Measurements from ENCODE around the gene AURKAIP1. TPM values are rescaled to one million over a fixed set of nuclear protein-coding genes. Genes with fewer than 3 reads are reported as not detected.

The AURKAIP1 gene
- total and polyA plus RNA-seq, 2 donors: 20.7 to 158 TPM

DNA sequence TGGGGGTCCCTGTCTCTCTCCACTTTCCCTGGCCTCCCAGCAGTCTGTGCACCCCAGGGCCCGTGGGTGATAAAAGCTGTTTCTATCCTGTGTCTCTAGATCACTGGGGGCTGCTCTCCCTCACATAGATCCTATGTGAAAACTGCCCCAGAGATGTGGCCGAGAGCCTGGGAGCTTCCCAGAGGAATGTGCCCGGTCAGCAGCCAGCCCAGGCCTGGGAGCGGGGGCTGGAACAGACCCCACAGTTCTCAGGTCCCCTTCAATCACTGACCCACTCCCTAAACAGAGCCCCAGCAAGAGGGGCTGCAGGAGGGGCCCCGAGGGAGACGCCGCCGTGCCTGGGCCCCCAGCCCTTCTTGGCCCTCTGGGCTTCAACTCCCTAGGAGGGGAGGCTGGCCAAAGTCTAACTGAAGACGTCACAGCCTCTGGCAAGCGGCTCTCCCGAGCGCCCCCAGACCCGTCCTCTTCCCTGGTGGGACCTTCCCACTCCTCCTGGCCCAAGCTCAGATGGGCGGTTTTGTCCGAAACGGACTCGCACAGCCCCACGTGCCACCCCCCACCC is 17.1 kb downstream of the AURKAIP1 start:
- H3K4me3 ChIP-seq (ENCODE audit: low read depth, low read length): peak overlapping the region; percentile 67
- H3K27ac ChIP-seq (ENCODE audit: low read depth): peak overlapping the region; percentile 88
- no peak for DNase-seq (ENCODE audit: extremely low spot score)
- H3K36me3 ChIP-seq (ENCODE audit: insufficient read depth): no peaks in the 10 kb centered on the region
- peaks cover 2% of the 10 kb centered on the region for H3K4me1 ChIP-seq (ENCODE audit: insufficient read depth)
- 9% methylated on average over 18 of the region's 18 CpGs for whole genome bisulfite sequencing

- 23% methylated on average over 26 of the region's 26 CpGs for WGBS
- peaks cover 2% of the 10 kb centered on the region for H3K4me1 ChIP-seq (ENCODE audit: insufficient read depth)
- no peaks in the 10 kb centered on the region for H3K36me3 ChIP-seq (ENCODE audit: insufficient read depth)
Measured at GRCh38 chr1:1356796-1357401, 18.1 kb downstream of the AURKAIP1 start.

GRCh38 chr1:1356166-1356795 is 18.7 kb downstream of the AURKAIP1 start:
- WGBS: 33% methylated on average over 8 of the region's 8 CpGs
- Histone ChIP-seq H3K4me1 (ENCODE audit: insufficient read depth) (peaks cover 2% of the 10 kb centered on the region), H3K27ac (ENCODE audit: low read depth) (no peak overlapping the region), H3K4me3 (ENCODE audit: low read depth, low read length) (peak overlapping the region; percentile 67), H3K36me3 (ENCODE audit: insufficient read depth) (no peaks in the 10 kb centered on the region)
- DNase-seq (ENCODE audit: extremely low spot score): no peak

More at GRCh38 chr1:1356796-1357401, 18.1 kb downstream of the AURKAIP1 start:
- DNase-seq (ENCODE audit: extremely low spot score): no peak
- Histone ChIP-seq H3K27ac (ENCODE audit: low read depth) (peak overlapping the region; percentile 42), H3K4me3 (ENCODE audit: low read depth, low read length) (peak overlapping the region; percentile 67)

DNA sequence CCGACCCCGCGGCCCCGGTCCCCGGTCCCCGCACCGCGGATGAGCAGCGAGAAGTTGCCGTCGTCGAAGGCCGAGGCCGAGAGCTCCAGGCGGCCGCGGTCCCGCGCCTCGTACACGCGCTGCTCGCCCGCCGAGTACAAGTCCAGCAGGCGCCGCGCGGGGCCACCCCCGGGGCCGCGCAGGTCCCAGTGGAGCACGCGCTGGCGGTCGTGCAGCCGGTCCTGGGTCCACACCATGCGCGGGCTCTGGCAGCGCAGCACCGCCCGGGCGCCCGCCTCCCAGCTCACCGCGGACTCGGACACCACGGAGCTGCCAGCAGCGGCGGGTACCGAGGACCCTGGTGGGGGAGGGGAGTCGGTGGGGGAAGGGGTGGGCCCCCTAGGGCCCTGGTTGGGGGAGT is 19.6 kb downstream of the AURKAIP1 start:
- no peaks in the 10 kb centered on the region for H3K36me3 ChIP-seq (ENCODE audit: insufficient read depth)
- WGBS: 3% methylated on average over 52 of the region's 52 CpGs
- peak overlapping the region; percentile 36 for H3K4me3 ChIP-seq (ENCODE audit: low read depth, low read length)
- no peak for DNase-seq (ENCODE audit: extremely low spot score)
- peaks cover 2% of the 10 kb centered on the region for H3K4me1 ChIP-seq (ENCODE audit: insufficient read depth)
- no peak overlapping the region for H3K27ac ChIP-seq (ENCODE audit: low read depth)

GRCh38 chr1:1354271-1355247 is 20.4 kb downstream of the AURKAIP1 start:
- no peak for DNase-seq (ENCODE audit: extremely low spot score)
- peaks cover 2% of the 10 kb centered on the region for H3K4me1 ChIP-seq (ENCODE audit: insufficient read depth)
- 56% methylated on average over 116 of the region's 116 CpGs for WGBS
- peak overlapping the region; percentile 36 for H3K4me3 ChIP-seq (ENCODE audit: low read depth, low read length)
- H3K27ac ChIP-seq (ENCODE audit: low read depth): no peak overlapping the region
- H3K36me3 ChIP-seq (ENCODE audit: insufficient read depth): no peaks in the 10 kb centered on the region

DNA sequence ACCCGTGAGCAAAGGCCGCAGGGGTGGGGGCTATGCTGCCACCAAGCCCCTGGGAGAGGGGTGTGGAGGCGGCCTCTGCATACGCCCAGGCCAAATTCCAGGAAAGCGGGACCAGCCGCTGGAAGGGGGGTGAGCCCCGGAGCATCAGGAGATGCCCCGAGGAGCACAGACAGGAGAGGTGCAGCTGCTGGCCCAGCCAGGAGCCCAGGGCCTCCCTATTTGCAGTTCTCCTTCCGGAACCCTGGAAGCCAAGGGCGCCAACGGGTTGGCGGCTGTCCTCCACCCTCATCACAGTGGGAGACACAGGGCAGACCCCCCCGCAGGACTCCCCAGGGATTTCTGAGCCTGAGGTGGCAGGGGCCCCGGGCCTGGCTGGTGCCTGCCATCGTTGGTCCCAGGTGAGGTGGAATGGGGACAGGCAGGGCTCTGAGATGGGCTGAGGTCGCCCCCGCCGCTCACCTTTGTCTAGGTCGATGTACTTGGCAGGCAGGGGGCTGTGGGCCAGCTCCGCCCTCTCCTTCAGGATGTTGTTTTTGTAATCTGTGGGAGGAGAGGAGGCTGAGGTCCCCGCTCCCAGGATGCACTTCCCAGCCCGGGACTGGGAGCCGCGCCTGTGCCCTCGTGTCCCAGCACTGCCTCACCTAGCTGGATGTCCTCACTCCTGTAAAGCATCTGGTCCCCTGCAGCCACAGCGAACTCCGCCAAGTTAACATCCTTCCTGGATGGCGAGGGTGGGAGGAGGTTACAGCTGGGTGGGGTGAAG is 21.4 kb downstream of the AURKAIP1 start:
- peaks cover 2% of the 10 kb centered on the region for H3K4me1 ChIP-seq (ENCODE audit: insufficient read depth)
- 61% methylated on average over 28 of the region's 28 CpGs for WGBS
- no peak for DNase-seq (ENCODE audit: extremely low spot score)
- H3K4me3 ChIP-seq (ENCODE audit: low read depth, low read length): no peak overlapping the region
- H3K27ac ChIP-seq (ENCODE audit: low read depth): no peak overlapping the region
- H3K36me3 ChIP-seq (ENCODE audit: insufficient read depth): no peaks in the 10 kb centered on the region

DNA sequence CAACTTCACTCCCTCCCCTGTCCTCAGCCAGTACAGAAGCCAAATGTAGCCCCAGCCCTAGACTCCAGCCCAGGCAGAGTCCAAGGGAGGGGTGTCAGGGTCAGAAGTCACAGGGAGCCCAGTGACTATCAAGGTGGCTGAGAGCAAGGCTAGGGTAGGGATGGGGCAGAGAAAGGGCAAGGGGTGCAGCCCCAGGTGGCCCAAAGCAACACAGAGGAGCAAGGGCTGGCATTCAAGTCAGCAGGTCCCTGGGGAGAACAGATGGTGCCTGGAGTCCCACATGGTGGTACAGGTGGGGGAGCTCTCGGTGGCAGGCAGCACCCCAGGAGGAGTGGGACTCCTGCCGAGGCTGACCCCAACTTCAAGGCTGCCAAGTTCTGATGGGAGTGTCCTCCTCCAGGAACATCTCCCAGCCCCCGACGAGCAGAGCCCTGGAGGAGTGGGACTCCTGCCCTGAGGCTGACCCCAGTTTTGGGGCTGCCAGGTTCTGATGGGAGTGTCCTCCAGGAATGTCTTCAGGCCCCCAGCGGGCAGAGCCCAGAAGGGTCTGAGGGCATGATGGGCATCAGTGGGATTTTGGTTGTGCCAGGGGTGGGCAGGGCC is 22.1 kb downstream of the AURKAIP1 start:
- Histone ChIP-seq H3K27ac (ENCODE audit: low read depth) (no peak overlapping the region), H3K4me3 (ENCODE audit: low read depth, low read length) (no peak overlapping the region), H3K4me1 (ENCODE audit: insufficient read depth) (peaks cover 2% of the 10 kb centered on the region), H3K36me3 (ENCODE audit: insufficient read depth) (no peaks in the 10 kb centered on the region)
- WGBS: 32% methylated on average over 5 of the region's 5 CpGs
- DNase-seq (ENCODE audit: extremely low spot score): no peak

- no peak overlapping the region for H3K4me3 ChIP-seq (ENCODE audit: low read depth, low read length)
- DNase-seq (ENCODE audit: extremely low spot score): no peak
- no peak overlapping the region for H3K27ac ChIP-seq (ENCODE audit: low read depth)
- no peaks in the 10 kb centered on the region for H3K36me3 ChIP-seq (ENCODE audit: insufficient read depth)
- WGBS: 38% methylated on average over 29 of the region's 29 CpGs
- peaks cover 2% of the 10 kb centered on the region for H3K4me1 ChIP-seq (ENCODE audit: insufficient read depth)
Measured at GRCh38 chr1:1351511-1352427, 23.2 kb downstream of the AURKAIP1 start.

DNA sequence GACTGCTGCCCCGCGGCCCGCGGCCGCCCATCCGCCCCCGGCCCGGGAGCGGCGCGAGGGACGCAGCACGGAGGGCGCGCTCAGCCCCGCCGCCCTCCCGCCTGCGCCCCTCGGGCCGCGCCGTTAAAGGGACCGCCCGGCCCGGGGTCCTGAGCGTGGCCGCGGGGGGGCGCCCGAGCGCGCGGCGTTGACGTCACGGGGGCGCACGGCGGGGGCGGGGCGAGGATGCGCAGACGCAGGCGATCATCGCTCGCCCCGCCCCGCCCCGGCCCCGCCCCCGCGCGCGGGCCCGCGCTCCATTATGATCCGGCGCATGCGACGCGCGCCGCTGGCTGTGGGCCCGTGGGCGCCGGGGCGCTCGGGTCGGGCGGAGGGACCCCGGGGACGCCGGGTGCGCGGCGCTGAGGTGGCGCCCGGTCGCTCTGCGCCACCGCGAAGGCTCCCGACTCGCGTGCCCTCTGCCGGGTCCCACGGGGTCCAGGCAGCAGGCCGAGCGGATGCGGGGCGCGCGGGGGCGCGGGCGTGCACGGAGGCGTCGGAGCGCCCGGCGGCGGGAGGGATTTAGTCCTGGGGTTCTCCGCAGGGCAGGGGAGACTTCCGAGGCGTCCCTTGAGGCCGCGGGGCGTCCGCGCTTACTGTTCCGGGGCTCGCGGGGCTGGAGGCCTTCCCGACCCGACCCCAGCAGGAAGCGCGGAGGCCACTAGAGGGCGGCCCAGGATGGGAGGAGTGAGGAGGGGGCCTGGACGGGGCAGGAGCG is 25.6 kb downstream of the AURKAIP1 start, which contains the start of gene DVL1:
DVL1 (minus strand) TSS at position 163 of the 757 bp plus-strand sequence. CDS start 353 bp downstream, outside the sequence.
- peaks cover 2% of the 10 kb centered on the region for H3K4me1 ChIP-seq (ENCODE audit: insufficient read depth)
- peak within 1 kb of the TSS; percentile 86 for H3K27ac ChIP-seq (ENCODE audit: low read depth)
- no peaks in the 10 kb centered on the region for H3K36me3 ChIP-seq (ENCODE audit: insufficient read depth)
- under 1% methylated on average over 120 of the region's 122 CpGs for WGBS
- no peak for DNase-seq (ENCODE audit: extremely low spot score)
- H3K4me3 ChIP-seq (ENCODE audit: low read depth, low read length): peak within 1 kb of the TSS; percentile 86

DNA sequence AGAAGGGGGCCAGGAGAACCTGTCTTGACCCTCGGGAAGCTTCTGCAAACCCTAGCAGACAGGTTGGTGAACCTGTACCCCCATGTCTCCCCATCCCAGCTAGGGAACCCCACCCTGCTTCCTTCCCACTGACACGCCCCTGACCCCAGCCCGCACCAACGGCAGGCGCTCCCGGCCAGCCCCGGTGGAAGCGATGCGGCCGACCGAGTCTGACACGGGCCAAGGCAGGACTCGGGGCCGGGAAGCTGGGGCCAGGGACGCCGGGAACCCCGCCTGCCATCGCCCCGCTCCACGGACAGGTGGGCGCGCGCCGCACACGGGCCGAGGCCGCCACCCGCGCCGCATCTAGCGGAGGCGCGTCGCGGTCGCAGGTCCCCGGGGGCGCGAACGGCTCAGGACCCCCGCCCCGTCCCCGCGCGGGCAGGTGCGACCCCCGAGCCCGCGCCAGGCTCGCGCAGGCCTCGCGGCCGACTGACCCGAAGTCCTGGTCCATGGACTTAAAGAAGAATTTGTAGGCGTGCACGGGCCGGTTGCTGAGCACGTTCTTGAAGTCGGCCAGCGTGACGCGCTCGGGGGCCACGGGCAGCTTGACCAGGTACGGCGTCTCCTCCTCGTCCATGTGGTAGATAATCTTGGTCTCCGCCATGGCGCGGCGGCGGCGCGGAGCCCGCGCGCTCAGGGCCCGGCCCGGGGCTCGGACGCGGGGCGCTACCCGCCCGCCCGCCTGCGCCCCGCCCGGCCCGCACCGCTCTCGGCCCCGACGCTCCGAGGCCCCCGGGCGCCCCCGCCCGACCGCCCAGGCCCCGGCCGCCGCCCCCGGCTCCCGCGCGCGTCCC is 26.4 kb downstream of the AURKAIP1 start:
- Histone ChIP-seq H3K27ac (ENCODE audit: low read depth) (peak overlapping the region; percentile 27), H3K36me3 (ENCODE audit: insufficient read depth) (no peaks in the 10 kb centered on the region), H3K4me3 (ENCODE audit: low read depth, low read length) (peak overlapping the region; percentile 86), H3K4me1 (ENCODE audit: insufficient read depth) (peaks cover 2% of the 10 kb centered on the region)
- WGBS: under 1% methylated on average over 109 of the region's 109 CpGs
- DNase-seq (ENCODE audit: extremely low spot score): no peak
